HEK293T (cell line): ENCODE results near the gene SMCO3.

ENCODE experiments used
- CTCF ChIA-PET: fragments of 350-600 bp; formaldehyde crosslinking; extraction: SDS; loops from one replicate; lab custom pipeline; 2021; ENCODE audit warnings: antibody characterized with exemption, inconsistent platforms; lab: Yijun Ruan, JAX
- POLR2A ChIA-PET: fragments of 350-600 bp; formaldehyde crosslinking; extraction: SDS; loops from one replicate; lab custom pipeline; 2020; ENCODE audit warnings: antibody characterized with exemption, inconsistent platforms; lab: Yijun Ruan, JAX
- DNase-seq: peaks from one replicate; pipeline ENCODE4 v3.0.0; 2012; ENCODE audit warnings: mixed read lengths; ENCODE audit errors: extremely low spot score
- ARNT ChIP-seq: fragments of 450-650 bp; IDR thresholded peaks from 2 replicates; pipeline ENCODE4 v1.6.1; 2017; ENCODE audit warnings: mild to moderate bottlenecking
- BHLHE40 ChIP-seq: fragments of 450-650 bp; IDR thresholded peaks from 2 replicates; pipeline ENCODE4 v1.6.1; 2016; ENCODE audit warnings: mild to moderate bottlenecking, moderate library complexity, borderline replicate concordance
- CTBP1 ChIP-seq: fragments of 450-650 bp; IDR thresholded peaks from 2 replicates; pipeline ENCODE4 v1.6.1; 2016; ENCODE audit warnings: borderline replicate concordance
- ELF4 ChIP-seq: fragments of 450-650 bp; IDR thresholded peaks from 2 replicates; pipeline ENCODE4 v1.6.1; 2017; ENCODE audit warnings: antibody characterized with exemption
- FOXA1 ChIP-seq: fragments of 450-650 bp; IDR thresholded peaks from 2 replicates; pipeline ENCODE4 v1.6.1; 2016; ENCODE audit warnings: mild to moderate bottlenecking
- FOXK2 ChIP-seq: fragments of 450-650 bp; IDR thresholded peaks from 2 replicates; pipeline ENCODE4 v1.6.1; 2016; ENCODE audit warnings: mild to moderate bottlenecking
- FOXM1 ChIP-seq: fragments of 450-650 bp; IDR thresholded peaks from 2 replicates; pipeline ENCODE4 v1.6.1; 2017; ENCODE audit warnings: mild to moderate bottlenecking, borderline replicate concordance
- HDGF ChIP-seq: fragments of 450-650 bp; IDR thresholded peaks from 2 replicates; pipeline ENCODE4 v1.6.1; 2017; ENCODE audit warnings: antibody characterized with exemption, borderline replicate concordance
- L3MBTL2 ChIP-seq: fragments of 450-650 bp; conservative IDR thresholded peaks from 2 replicates; pipeline ENCODE4 v1.6.1; 2016; ENCODE audit warnings: mild to moderate bottlenecking
- LEF1 ChIP-seq: fragments of 450-650 bp; IDR thresholded peaks from 2 replicates; pipeline ENCODE4 v1.6.1; 2017; ENCODE audit warnings: mild to moderate bottlenecking, borderline replicate concordance
- NFRKB ChIP-seq: fragments of 450-650 bp; IDR thresholded peaks from 2 replicates; pipeline ENCODE4 v1.6.1; 2016; ENCODE audit warnings: mild to moderate bottlenecking, moderate library complexity
- SP1 ChIP-seq: fragments of 450-650 bp; IDR thresholded peaks from 2 replicates; pipeline ENCODE4 v1.6.1; 2017
- SUZ12 ChIP-seq: fragments of 450-650 bp; IDR thresholded peaks from 2 replicates; pipeline ENCODE4 v1.6.1; 2016; ENCODE audit warnings: mild to moderate bottlenecking
- TARDBP ChIP-seq: fragments of 450-650 bp; IDR thresholded peaks from 2 replicates; pipeline ENCODE4 v1.6.1; 2016
- ZNF384 ChIP-seq: fragments of 450-650 bp; IDR thresholded peaks from 2 replicates; pipeline ENCODE4 v1.6.1; 2016
- TF ChIP-seq, protein P1 (sequence below): fragments of 450-650 bp; IDR thresholded peaks from 2 replicates; pipeline ENCODE4 v1.6.1; 2016

The SMCO3 gene

DNA sequence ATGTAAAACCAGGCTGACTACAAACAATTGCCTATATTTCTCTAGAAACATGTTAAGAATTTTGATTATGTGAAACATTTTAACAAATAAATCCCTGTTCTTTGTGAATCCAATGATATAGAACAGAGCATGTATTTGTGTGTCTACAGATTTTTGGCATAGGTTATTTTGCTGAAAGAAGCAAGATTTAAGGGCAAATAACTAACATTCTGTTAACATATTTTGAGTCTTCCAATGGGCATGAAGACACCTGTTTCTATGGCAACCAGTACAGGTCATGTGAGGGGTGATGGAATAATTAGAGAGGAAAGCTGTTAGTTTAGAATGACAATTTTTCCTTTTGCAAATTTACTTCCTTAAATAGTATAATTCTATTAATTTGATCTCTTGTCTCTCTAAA, 20.5 kb upstream of the SMCO3 start:
- ChIA-PET CTCF (no interaction called here), POLR2A (interaction anchor here (1.1 kb wide), 1 partner anchor 31 kb away, joined by 3 read pairs; the partner anchor contains the start of genes C12orf60 and WBP11)
- DNase-seq = no peak

DNA sequence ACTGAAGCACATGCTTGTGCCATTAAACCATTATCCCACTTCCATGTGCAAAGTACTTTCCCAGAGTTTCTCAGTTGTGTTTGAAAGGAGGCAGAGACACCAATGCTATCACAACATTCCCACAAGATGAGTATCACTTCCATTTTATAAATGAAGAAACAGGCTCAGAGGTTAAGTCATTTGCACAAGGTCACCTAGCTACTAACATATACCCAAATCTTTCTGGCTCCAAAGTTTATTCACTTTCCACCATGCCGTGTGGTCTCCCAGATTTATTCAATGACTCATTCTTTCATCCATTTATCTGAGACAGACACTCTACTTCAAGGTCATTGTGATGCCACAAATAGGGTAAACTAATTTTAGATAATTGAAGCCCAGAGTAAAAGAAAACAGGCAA, 20.0 kb upstream of the SMCO3 start:
- ChIA-PET POLR2A (no interaction called here), CTCF (no interaction called here)
- TF ChIP-seq SP1 = no peak
- no peak for TF ChIP-seq BHLHE40
- TF ChIP-seq LEF1 = no peak
- TF ChIP-seq, protein P1, sequence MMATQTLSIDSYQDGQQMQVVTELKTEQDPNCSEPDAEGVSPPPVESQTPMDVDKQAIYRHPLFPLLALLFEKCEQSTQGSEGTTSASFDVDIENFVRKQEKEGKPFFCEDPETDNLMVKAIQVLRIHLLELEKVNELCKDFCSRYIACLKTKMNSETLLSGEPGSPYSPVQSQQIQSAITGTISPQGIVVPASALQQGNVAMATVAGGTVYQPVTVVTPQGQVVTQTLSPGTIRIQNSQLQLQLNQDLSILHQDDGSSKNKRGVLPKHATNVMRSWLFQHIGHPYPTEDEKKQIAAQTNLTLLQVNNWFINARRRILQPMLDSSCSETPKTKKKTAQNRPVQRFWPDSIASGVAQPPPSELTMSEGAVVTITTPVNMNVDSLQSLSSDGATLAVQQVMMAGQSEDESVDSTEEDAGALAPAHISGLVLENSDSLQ = no peak
- TF ChIP-seq FOXA1 = no peak
- TF ChIP-seq SUZ12 = no peak
- TF ChIP-seq L3MBTL2 = no peak
- TF ChIP-seq HDGF = no peak
- DNase-seq = no peak

More for the DNA sequence above, 20.5 kb upstream of the SMCO3 start:
- TF ChIP-seq FOXK2 = no peak
- TF ChIP-seq BHLHE40 = no peak
- no peak for TF ChIP-seq TARDBP
- TF ChIP-seq ZNF384 = no peak
- no peak for TF ChIP-seq HDGF
- TF ChIP-seq FOXA1 = no peak
- TF ChIP-seq FOXM1 = no peak
- TF ChIP-seq CTBP1 = no peak
- TF ChIP-seq, protein P1 = no peak
- TF ChIP-seq LEF1 = no peak
- no peak for TF ChIP-seq SP1
- no peak for TF ChIP-seq NFRKB
- no peak for TF ChIP-seq ARNT
- no peak for TF ChIP-seq SUZ12
- no peak for TF ChIP-seq L3MBTL2

DNA sequence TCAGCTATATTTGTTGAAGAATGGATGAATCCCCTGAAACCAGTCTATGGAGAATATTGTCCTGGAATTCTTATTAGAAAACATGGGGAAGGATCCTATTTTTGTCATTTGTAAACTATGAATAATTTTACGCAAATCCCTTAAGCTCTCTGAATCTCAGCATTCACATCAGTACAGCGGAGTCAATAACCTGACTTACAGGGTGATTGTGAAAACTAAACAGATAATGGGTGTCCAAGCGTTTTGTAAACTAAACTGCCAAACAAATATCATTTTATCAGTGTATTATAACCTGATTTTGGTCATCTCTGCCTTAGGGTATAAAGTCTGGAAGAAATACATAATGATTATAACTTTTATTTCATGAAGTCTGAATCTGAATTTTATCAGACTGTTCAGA, 19.4 kb upstream of the SMCO3 start:
- ChIA-PET POLR2A (no interaction called here), CTCF (no interaction called here)
- no peak for TF ChIP-seq ARNT
- no peak for TF ChIP-seq TARDBP
- TF ChIP-seq FOXM1 = no peak
- TF ChIP-seq FOXA1 = no peak
- TF ChIP-seq FOXK2 = no peak
- TF ChIP-seq ZNF384 = no peak
- TF ChIP-seq BHLHE40 = no peak
- no peak for TF ChIP-seq SP1
- no peak for TF ChIP-seq LEF1
- TF ChIP-seq ELF4 = no peak
- no peak for TF ChIP-seq CTBP1
- DNase-seq = no peak

DNA sequence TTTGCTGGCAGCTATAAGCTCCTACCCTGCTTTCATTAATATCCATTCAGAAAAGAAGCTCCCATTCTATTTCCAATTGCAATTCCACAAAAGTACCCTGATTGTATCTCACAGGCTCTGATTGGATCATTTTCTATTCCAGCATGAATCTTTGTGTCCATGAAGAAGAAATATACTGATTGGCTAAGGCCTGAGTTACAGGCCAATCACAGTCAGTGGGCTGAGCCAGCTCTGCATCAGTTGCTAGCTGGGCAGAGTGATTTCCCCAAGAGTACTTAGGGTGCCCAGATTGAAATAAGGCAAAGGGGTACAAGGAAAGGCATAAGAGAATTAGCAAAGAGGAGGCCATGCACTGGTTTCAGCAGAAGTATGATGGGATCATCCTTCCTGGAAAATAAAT, 14.9 kb upstream of the SMCO3 start:
- ChIA-PET CTCF (no interaction called here), POLR2A (interaction anchor here (1.6 kb wide), 1 partner anchor 59 kb away, joined by 4 read pairs; no protein-coding TSS in a partner anchor)
- peak; percentile 13 for DNase-seq
- TF ChIP-seq L3MBTL2 = no peak
- TF ChIP-seq LEF1 = no peak
- no peak for TF ChIP-seq FOXK2
- TF ChIP-seq, protein P1 = no peak

DNA sequence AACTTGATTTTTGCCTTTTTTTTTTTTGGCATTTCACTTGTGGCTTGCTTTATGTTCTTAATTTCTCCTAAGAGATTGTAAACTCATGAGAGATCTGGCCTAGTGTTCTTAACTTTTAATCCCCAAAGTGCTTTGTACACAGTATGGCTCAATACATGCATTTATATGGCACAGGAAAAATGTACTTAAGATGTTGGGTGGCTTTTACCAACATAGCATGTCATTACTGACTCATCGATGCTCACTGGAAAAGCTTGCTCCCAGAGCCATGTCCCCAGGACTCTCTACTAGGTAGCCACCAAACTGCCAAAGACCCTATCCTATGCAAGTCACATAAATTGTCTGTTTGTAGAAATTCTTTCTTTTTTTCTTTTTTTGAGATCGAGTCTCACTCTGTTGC, 13.1 kb upstream of the SMCO3 start:
- TF ChIP-seq, protein P1 = no peak
- no peak for TF ChIP-seq ELF4
- no peak for TF ChIP-seq SP1
- no peak for TF ChIP-seq LEF1
- TF ChIP-seq NFRKB = no peak
- no peak for TF ChIP-seq ZNF384
- TF ChIP-seq HDGF = no peak
- TF ChIP-seq L3MBTL2 = no peak
- no peak for TF ChIP-seq BHLHE40
- TF ChIP-seq ARNT = no peak
- no peak for TF ChIP-seq SUZ12
- TF ChIP-seq FOXM1 = no peak
- TF ChIP-seq CTBP1 = no peak
- no peak for TF ChIP-seq TARDBP
- no peak for TF ChIP-seq FOXA1
- no peak for TF ChIP-seq FOXK2
- POLR2A ChIA-PET = interaction anchor here (0.8 to 1.6 kb wide), 2 partner anchors 24 to 57 kb away, joined by 3 to 4 read pairs; partner anchors contain the start of genes C12orf60 and WBP11
- no peak for DNase-seq
- CTCF ChIA-PET = no interaction called here

DNA sequence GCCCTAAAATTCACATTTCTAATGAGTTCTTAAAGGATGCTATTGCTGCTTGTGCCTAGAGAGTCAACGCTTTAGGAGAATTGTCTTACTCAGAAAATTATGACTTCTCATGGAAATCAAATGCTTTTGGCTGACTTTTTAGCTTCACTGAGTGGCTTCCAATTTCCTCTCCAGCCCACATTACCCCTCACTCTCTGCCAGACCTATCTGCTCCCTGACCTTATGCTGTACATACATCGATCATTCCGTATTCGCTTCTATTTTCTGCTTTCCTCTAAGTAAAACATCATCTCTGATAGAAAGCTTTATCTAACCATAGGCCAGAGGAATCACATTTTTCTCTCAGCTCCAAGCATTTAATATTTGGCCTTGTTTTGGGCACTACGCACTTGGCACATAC, 12.5 kb upstream of the SMCO3 start:
- TF ChIP-seq L3MBTL2 = no peak
- no peak for TF ChIP-seq NFRKB
- no peak for TF ChIP-seq ARNT
- no peak for TF ChIP-seq ZNF384
- TF ChIP-seq, protein P1 = no peak
- no peak for TF ChIP-seq FOXK2
- TF ChIP-seq SP1 = no peak
- no peak for TF ChIP-seq ELF4
- TF ChIP-seq FOXM1 = no peak
- TF ChIP-seq BHLHE40 = no peak
- no peak for TF ChIP-seq TARDBP
- no peak for DNase-seq
- ChIA-PET CTCF (no interaction called here), POLR2A (interaction anchor here (0.8 kb wide), 1 partner anchor 23 kb away, joined by 3 read pairs; the partner anchor contains the start of genes C12orf60 and WBP11)
